HepG2 (cell line): ENCODE measurements around the gene MARF1. TPM values are rescaled to one million over a fixed set of nuclear protein-coding genes. Genes with fewer than 3 reads are reported as not detected.

Experiments
- NCOA1 ChIP-seq: sonication (generic); formaldehyde crosslinking; IDR thresholded peaks from 2 replicates; pipeline ENCODE4 v1.9.0; 2021; ENCODE audit warnings: missing genetic modification reagents
- PAWR ChIP-seq: sonication (generic); formaldehyde crosslinking; IDR thresholded peaks from 2 replicates; pipeline ENCODE4 v1.4.0; 2020; ENCODE audit warnings: missing genetic modification reagents, mild to moderate bottlenecking, borderline replicate concordance
- PHF5A ChIP-seq: IDR thresholded peaks from one replicate; pipeline ENCODE4 v1.6.1; 2018; ENCODE audit warnings: low read depth, missing genetic modification reagents; ENCODE audit not compliant: unreplicated experiment
- ZFP41 ChIP-seq: sonication (generic); formaldehyde crosslinking; IDR thresholded peaks from 2 replicates; pipeline ENCODE4 v1.4.0; 2020; ENCODE audit warnings: mild to moderate bottlenecking, missing genetic modification reagents, borderline replicate concordance
- ZFP82 ChIP-seq: sonication (generic); formaldehyde crosslinking; IDR thresholded peaks from 2 replicates; pipeline ENCODE4 v1.5.1; 2020; ENCODE audit warnings: mild to moderate bottlenecking, missing genetic modification reagents, borderline replicate concordance
- ZNF143 ChIP-seq: sonication (generic); formaldehyde crosslinking; IDR thresholded peaks from 2 replicates; pipeline ENCODE4 v1.4.0; 2020; ENCODE audit warnings: missing genetic modification reagents
- ZNF616 ChIP-seq: sonication (generic); formaldehyde crosslinking; IDR thresholded peaks from 2 replicates; pipeline ENCODE4 v1.5.0; 2020; ENCODE audit warnings: low read depth, mild to moderate bottlenecking, missing genetic modification reagents
- polyA plus RNA-seq, 8 experiments: library from polyadenylated mRNA; depleted of rRNA in 3 of 8; stranded (reverse) in 7 of 8; unstranded in 1 of 8; fragments of >200 nt; fragmentation: Illumina TruSeq in 4 of 8; extraction: Trizol in 4 of 8; gene quantifications; 2 replicates each; pipeline versions ENCODE4 v1.2.1 to v1.2.3, GENCODE V29; 2011 to 2016; ENCODE audit warnings: low read depth in 4 of 8, missing spikeins in 1 of 8, mixed read lengths in 1 of 8; ENCODE audit not compliant: insufficient read depth in 1 of 8
- total RNA-seq, 5 experiments: library from RNA; depleted of rRNA; stranded (reverse); fragments of >200 nt; fragmentation: Illumina TruSeq; extraction: Trizol; gene quantifications; 2 replicates each; pipeline ENCODE4 v1.2.3, GENCODE V29; 2016; ENCODE audit warnings: low read depth in 1 of 5
- TF ChIP-seq, protein P1 (sequence below): IDR thresholded peaks from 2 replicates; pipeline ENCODE4 v1.6.1; 2016; ENCODE audit warnings: low read depth, missing genetic modification reagents, missing compliant biosample characterization
- TF ChIP-seq, protein P2 (sequence below), 2 experiments: fragments of 450-650 bp in 1 of 2; sonication (generic) in 1 of 2; formaldehyde crosslinking in 1 of 2; IDR thresholded peaks; 2 replicates each; pipeline versions ENCODE4 v1.6.1 to v1.8.0; 2016 to 2022; ENCODE audit warnings: antibody characterized with exemption in 1 of 2, mild to moderate bottlenecking in 1 of 2, missing genetic modification reagents in 1 of 2
- TF ChIP-seq, protein P3 (sequence below): sonication (generic); formaldehyde crosslinking; IDR thresholded peaks from 2 replicates; pipeline ENCODE4 v1.8.1; 2023; ENCODE audit warnings: missing genetic modification reagents, mild to moderate bottlenecking, borderline replicate concordance
- TF ChIP-seq, protein P4 (sequence below): sonication (generic); formaldehyde crosslinking; IDR thresholded peaks from 2 replicates; pipeline ENCODE4 v1.4.0; 2020; ENCODE audit warnings: missing genetic modification reagents; ENCODE audit errors: not compliant biosample characterization

The MARF1 gene
- total and polyA plus RNA-seq, 2 of the 13 experiments (the other 11 are each of a cell fraction or from before 2014, with no cell fraction given), result 8.7 to 20.7 TPM

DNA sequence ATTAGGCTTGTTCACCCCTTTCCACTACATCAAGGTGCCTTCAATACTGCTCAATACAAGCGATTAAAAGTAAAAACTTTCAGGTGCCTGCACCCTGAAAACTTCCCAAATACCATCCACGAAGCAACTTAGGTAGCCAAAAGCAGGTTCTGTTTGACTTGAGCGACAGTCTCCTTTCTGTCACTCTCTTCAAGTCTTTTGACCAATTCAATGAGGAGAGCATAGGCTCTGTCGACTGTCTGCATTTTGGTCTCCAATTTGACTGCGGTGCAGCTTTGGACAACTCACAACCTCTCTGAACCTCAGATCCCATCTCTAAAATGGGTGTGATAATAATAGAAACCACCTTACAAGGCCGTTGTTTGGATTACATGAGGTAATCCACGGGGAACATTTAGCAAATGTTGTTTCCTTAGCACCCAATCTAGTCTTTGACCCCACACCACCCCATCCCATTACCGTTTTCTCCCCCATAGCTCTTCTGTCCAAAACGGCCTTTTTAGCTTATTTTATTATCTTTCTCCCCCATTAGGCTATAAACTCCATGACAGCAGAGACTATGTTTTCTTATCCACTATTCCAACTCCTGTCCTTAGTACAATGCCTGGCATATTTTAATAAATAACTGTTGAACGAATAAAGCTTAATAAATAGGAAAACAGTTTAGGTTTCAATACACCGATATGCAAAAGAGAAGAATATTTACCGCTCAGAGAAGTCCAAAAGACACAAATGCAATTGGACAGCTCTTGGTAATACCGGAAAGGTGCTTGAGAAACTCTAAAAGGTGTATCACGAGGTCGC is 999 bp downstream of the MARF1 start (continued):
- TF ChIP-seq, protein P1, sequence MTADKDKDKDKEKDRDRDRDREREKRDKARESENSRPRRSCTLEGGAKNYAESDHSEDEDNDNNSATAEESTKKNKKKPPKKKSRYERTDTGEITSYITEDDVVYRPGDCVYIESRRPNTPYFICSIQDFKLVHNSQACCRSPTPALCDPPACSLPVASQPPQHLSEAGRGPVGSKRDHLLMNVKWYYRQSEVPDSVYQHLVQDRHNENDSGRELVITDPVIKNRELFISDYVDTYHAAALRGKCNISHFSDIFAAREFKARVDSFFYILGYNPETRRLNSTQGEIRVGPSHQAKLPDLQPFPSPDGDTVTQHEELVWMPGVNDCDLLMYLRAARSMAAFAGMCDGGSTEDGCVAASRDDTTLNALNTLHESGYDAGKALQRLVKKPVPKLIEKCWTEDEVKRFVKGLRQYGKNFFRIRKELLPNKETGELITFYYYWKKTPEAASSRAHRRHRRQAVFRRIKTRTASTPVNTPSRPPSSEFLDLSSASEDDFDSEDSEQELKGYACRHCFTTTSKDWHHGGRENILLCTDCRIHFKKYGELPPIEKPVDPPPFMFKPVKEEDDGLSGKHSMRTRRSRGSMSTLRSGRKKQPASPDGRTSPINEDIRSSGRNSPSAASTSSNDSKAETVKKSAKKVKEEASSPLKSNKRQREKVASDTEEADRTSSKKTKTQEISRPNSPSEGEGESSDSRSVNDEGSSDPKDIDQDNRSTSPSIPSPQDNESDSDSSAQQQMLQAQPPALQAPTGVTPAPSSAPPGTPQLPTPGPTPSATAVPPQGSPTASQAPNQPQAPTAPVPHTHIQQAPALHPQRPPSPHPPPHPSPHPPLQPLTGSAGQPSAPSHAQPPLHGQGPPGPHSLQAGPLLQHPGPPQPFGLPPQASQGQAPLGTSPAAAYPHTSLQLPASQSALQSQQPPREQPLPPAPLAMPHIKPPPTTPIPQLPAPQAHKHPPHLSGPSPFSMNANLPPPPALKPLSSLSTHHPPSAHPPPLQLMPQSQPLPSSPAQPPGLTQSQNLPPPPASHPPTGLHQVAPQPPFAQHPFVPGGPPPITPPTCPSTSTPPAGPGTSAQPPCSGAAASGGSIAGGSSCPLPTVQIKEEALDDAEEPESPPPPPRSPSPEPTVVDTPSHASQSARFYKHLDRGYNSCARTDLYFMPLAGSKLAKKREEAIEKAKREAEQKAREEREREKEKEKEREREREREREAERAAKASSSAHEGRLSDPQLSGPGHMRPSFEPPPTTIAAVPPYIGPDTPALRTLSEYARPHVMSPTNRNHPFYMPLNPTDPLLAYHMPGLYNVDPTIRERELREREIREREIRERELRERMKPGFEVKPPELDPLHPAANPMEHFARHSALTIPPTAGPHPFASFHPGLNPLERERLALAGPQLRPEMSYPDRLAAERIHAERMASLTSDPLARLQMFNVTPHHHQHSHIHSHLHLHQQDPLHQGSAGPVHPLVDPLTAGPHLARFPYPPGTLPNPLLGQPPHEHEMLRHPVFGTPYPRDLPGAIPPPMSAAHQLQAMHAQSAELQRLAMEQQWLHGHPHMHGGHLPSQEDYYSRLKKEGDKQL (CRISPR knock-in tag), result no peak
- TF ChIP-seq PHF5A (CRISPR knock-in tag) (peak; percentile 11), ZFP82 (0 out of 2 replicates have a peak, but pooled peaks have one; percentile 70), NCOA1 (CRISPR knock-in tag) (0 out of 2 replicates have a peak, but pooled peaks have one; percentile 11), ZNF616 (CRISPR knock-in tag) (no peak), ZFP41 (no peak), PAWR (CRISPR knock-in tag) (0 out of 2 replicates have a peak, but pooled peaks have one; percentile 13), ZNF143 (CRISPR knock-in tag) (no peak)
- TF ChIP-seq, protein P2, sequence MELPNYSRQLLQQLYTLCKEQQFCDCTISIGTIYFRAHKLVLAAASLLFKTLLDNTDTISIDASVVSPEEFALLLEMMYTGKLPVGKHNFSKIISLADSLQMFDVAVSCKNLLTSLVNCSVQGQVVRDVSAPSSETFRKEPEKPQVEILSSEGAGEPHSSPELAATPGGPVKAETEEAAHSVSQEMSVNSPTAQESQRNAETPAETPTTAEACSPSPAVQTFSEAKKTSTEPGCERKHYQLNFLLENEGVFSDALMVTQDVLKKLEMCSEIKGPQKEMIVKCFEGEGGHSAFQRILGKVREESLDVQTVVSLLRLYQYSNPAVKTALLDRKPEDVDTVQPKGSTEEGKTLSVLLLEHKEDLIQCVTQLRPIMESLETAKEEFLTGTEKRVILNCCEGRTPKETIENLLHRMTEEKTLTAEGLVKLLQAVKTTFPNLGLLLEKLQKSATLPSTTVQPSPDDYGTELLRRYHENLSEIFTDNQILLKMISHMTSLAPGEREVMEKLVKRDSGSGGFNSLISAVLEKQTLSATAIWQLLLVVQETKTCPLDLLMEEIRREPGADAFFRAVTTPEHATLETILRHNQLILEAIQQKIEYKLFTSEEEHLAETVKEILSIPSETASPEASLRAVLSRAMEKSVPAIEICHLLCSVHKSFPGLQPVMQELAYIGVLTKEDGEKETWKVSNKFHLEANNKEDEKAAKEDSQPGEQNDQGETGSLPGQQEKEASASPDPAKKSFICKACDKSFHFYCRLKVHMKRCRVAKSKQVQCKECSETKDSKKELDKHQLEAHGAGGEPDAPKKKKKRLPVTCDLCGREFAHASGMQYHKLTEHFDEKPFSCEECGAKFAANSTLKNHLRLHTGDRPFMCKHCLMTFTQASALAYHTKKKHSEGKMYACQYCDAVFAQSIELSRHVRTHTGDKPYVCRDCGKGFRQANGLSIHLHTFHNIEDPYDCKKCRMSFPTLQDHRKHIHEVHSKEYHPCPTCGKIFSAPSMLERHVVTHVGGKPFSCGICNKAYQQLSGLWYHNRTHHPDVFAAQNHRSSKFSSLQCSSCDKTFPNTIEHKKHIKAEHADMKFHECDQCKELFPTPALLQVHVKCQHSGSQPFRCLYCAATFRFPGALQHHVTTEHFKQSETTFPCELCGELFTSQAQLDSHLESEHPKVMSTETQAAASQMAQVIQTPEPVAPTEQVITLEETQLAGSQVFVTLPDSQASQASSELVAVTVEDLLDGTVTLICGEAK (IDR thresholded peaks at IDR 0.05), result no peak
- TF ChIP-seq, protein P2 (CRISPR knock-in tag; IDR thresholded peaks at IDR 0.05), result no peak
- TF ChIP-seq, protein P3, sequence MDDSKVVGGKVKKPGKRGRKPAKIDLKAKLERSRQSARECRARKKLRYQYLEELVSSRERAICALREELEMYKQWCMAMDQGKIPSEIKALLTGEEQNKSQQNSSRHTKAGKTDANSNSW (CRISPR knock-in tag), result no peak
- TF ChIP-seq, protein P4, sequence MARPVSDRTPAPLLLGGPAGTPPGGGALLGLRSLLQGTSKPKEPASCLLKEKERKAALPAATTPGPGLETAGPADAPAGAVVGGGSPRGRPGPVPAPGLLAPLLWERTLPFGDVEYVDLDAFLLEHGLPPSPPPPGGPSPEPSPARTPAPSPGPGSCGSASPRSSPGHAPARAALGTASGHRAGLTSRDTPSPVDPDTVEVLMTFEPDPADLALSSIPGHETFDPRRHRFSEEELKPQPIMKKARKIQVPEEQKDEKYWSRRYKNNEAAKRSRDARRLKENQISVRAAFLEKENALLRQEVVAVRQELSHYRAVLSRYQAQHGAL (CRISPR knock-in tag), result peak; percentile 6
